Tibial artery (tissue), 4 donors: ENCODE data around the gene PRR20B.
"Not testable (repeated sequence)": the region's sequence is repeated elsewhere in the genome, so short reads cannot be mapped to it uniquely, and the experiment has no call there.

Source experiments
- DNase-seq, 2 donors: peaks; one replicate each; pipeline ENCODE4 v3.0.0-alpha.2; 2019
- H3K27ac ChIP-seq, 2 donors: fragments of 200-600 bp; sonication (generic) in 1 of 2; 1 replicate in 1 of 2; 2 replicates in 1 of 2; pipeline ENCODE4 v1.5.1; 2018 to 2019; ENCODE audit warnings: mild to moderate bottlenecking in 1 of 2
- H3K27me3 ChIP-seq, 2 donors: fragments of 200-600 bp; sonication (generic) in 1 of 2; one replicate each; pipeline versions ENCODE4 v1.5.1 to v1.6.0; 2016 to 2019
- H3K36me3 ChIP-seq, 3 donors: fragments of 200-600 bp; sonication (generic) in 2 of 3; one replicate each; pipeline ENCODE4 v1.5.1; 2016 to 2019; ENCODE audit warnings: mild to moderate bottlenecking in 2 of 3
- H3K4me1 ChIP-seq, 4 donors: fragments of 200-600 bp; sonication (generic) in 2 of 4; 1 replicate in 3 of 4; 2 replicates in 1 of 4; pipeline ENCODE4 v1.5.1; 2016 to 2019
- H3K4me3 ChIP-seq, 2 donors: fragments of 200-600 bp; sonication (generic) in 1 of 2; 1 replicate in 1 of 2; 2 replicates in 1 of 2; pipeline ENCODE4 v1.5.1; 2018 to 2019; ENCODE audit warnings: mild to moderate bottlenecking in 2 of 2
- H3K9me3 ChIP-seq, 3 donors: fragments of 200-600 bp; sonication (generic) in 1 of 3; one replicate each; pipeline ENCODE4 v1.5.1; 2016 to 2019
- intact Hi-C: fragments of 100-400 bp; cut with DNase I; formaldehyde crosslinking; loops from one replicate; pipeline ENCODE4 v1.15.0; 2023; ENCODE audit warnings: low total_unique reads
- TF ChIP-seq, protein P1 (sequence below), 2 experiments: fragments of 200-600 bp in 1 of 2; fragments of 450-650 bp in 1 of 2; IDR thresholded peaks; one replicate each; pipeline ENCODE4 v1.5.1; 2017 to 2019; ENCODE audit warnings: antibody characterized with exemption in 2 of 2, mild to moderate bottlenecking in 1 of 2, moderate library complexity in 1 of 2

PRR20B gene

GRCh38 chr13:57147188-57147587 is at the start of gene PRR20B:
Gene PRR20B (plus strand): TSS chr13:57147488. CDS start chr13:57147875, 387 bp downstream.
- H3K9me3 ChIP-seq, H3K4me3 ChIP-seq, H3K4me1 ChIP-seq, H3K27ac ChIP-seq, H3K36me3 ChIP-seq, H3K27me3 ChIP-seq, intact Hi-C loops, DNase-seq: not testable (repeated sequence)

GRCh38 chr13:57114945-57115344 is 32.3 kb upstream of the PRR20B start:
- no peak for DNase-seq
- TF ChIP-seq, protein P1, sequence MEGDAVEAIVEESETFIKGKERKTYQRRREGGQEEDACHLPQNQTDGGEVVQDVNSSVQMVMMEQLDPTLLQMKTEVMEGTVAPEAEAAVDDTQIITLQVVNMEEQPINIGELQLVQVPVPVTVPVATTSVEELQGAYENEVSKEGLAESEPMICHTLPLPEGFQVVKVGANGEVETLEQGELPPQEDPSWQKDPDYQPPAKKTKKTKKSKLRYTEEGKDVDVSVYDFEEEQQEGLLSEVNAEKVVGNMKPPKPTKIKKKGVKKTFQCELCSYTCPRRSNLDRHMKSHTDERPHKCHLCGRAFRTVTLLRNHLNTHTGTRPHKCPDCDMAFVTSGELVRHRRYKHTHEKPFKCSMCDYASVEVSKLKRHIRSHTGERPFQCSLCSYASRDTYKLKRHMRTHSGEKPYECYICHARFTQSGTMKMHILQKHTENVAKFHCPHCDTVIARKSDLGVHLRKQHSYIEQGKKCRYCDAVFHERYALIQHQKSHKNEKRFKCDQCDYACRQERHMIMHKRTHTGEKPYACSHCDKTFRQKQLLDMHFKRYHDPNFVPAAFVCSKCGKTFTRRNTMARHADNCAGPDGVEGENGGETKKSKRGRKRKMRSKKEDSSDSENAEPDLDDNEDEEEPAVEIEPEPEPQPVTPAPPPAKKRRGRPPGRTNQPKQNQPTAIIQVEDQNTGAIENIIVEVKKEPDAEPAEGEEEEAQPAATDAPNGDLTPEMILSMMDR (IDR thresholded peaks at IDR 0.05): no peak
- H3K9me3 ChIP-seq: no peaks in the 10 kb centered on the region
- peaks cover 0 to 12% (median 6%) of the 10 kb centered on the region in 4 donors for H3K4me1 ChIP-seq
- no peaks in the 10 kb centered on the region for H3K36me3 ChIP-seq
- no peak overlapping the region for H3K4me3 ChIP-seq
- H3K27me3 ChIP-seq: no peaks in the 10 kb centered on the region
- no peak overlapping the region for H3K27ac ChIP-seq
- intact Hi-C loops: no loop called here

DNA sequence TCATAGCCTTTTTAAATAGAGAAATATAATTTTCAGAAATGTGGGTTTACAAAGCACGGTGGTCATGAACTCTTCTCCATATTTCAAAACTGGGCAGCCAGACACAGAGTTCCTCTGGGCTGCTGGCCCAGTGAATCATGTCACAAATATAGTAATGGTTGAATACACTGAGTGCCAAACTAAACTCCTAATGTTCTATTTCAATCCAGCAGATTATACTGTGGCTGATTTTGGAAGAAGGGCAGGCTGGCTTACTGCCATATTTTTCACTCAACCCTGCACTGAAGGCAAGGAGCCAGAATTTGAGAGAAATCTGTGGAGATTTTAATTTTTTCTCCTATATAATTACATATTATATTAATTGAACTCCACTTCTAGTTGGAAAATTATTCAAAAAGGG is 23.6 kb upstream of the PRR20B start:
- Histone ChIP-seq H3K4me1 (peaks cover 0 to 32% (median 13%) of the 10 kb centered on the region in 4 donors), H3K4me3 (no peak overlapping the region), H3K27me3 (no peaks in the 10 kb centered on the region), H3K27ac (peak overlapping the region in 1 of 2 donors; percentile 42), H3K9me3 (no peaks in the 10 kb centered on the region), H3K36me3 (no peaks in the 10 kb centered on the region)
- intact Hi-C loops: no loop called here
- peak; percentile 55 to 81 for DNase-seq
- TF ChIP-seq, protein P1 (IDR thresholded peaks at IDR 0.05): no peak

DNA sequence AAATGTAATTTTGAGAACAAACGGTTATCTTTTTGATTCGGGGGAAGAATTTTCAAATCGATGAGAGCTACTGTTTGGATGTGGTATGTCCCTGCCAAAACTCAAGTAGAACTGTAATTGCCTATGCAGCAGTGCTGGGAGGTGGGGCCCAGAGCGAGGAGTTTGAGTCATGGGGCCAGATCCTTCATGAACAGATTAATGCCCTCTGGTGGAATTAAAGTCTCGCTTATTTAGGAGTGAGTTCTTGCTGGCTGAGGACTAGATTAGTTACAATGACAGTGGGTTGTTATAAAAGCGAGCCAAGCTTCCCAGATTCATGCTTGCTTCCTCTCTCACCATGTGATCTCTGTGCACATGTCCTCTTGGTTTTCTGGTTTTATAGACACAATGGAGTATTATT is 18.4 kb upstream of the PRR20B start:
- no peaks in the 10 kb centered on the region for H3K27me3 ChIP-seq
- H3K4me1 ChIP-seq: peaks cover 0 to 6% (median 3%) of the 10 kb centered on the region in 4 donors
- no peak overlapping the region for H3K27ac ChIP-seq
- H3K4me3 ChIP-seq: no peak overlapping the region
- TF ChIP-seq, protein P1 (IDR thresholded peaks at IDR 0.05): no peak
- no peaks in the 10 kb centered on the region for H3K36me3 ChIP-seq
- H3K9me3 ChIP-seq: no peaks in the 10 kb centered on the region
- no peak for DNase-seq
- intact Hi-C loops: no loop called here

- Histone ChIP-seq H3K27me3 (no peaks in the 10 kb centered on the region), H3K27ac (no peak overlapping the region), H3K4me3 (no peak overlapping the region), H3K36me3 (no peaks in the 10 kb centered on the region), H3K4me1 (no peaks in the 10 kb centered on the region), H3K9me3 (no peaks in the 10 kb centered on the region)
- TF ChIP-seq, protein P1 (IDR thresholded peaks at IDR 0.05): no peak
- no peak for DNase-seq
- intact Hi-C loops: no loop called here
Measured at GRCh38 chr13:57136093-57136492, 11.2 kb upstream of the PRR20B start.

DNA sequence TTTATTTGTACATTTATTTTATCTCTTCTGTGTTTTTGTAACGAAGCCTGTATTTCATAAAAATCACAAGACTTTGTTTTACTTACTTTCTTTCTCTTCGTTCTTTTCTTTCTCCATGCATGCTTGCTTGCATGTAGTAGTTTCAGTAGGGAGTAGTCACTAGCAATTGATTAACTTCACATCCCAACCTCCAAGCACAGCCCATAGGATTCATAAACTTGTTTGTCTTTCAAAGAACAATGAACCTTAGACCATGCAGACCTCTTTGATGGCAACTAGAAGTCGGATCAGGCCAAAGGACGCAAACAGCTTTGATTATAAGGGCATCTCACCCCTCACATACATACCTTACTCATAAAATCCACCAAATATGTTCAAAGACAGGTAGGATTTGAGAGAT is 9.7 kb upstream of the PRR20B start:
- no peak overlapping the region for H3K4me3 ChIP-seq
- intact Hi-C loops: no loop called here
- H3K27me3 ChIP-seq: no peaks in the 10 kb centered on the region
- no peak for DNase-seq
- no peaks in the 10 kb centered on the region for H3K9me3 ChIP-seq
- no peaks in the 10 kb centered on the region for H3K4me1 ChIP-seq
- no peak overlapping the region for H3K27ac ChIP-seq
- no peaks in the 10 kb centered on the region for H3K36me3 ChIP-seq
- TF ChIP-seq, protein P1 (IDR thresholded peaks at IDR 0.05): no peak
